ENCODE measurements around the gene HS3ST5. TPM values are rescaled to one million over a fixed set of nuclear protein-coding genes. Genes with fewer than 3 reads are reported as not detected.

HS3ST5 gene
- total RNA-seq, 1 experiment from 2014 or later, result 0.29 TPM

GRCh38 chr6:114346451-114346850 lies 3.6 kb upstream of the HS3ST5 start:
- Mint-ChIP-seq H3K27me3 (ENCODE audit: insufficient read depth, unreplicated experiment) (peaks cover 5% of the 10 kb centered on the region), H3K4me1 (ENCODE audit: low read depth, unreplicated experiment) (no peaks in the 10 kb centered on the region), H3K4me3 (ENCODE audit: unreplicated experiment) (no peak overlapping the region), H3K36me3 (ENCODE audit: insufficient read depth, unreplicated experiment) (no peaks in the 10 kb centered on the region), H3K9me3 (ENCODE audit: unreplicated experiment) (no peaks in the 10 kb centered on the region), H3K27ac (ENCODE audit: unreplicated experiment) (no peak overlapping the region)
- Histone ChIP-seq H3K27me3 (replicated peaks; ENCODE audit: control insufficient read depth, insufficient read depth, low read length) (no peaks in the 10 kb centered on the region), H3K4me1 (0 out of 2 replicates have a peak, but pooled peaks cover 4% of the 10 kb centered on the region), H3K36me3 (ENCODE audit: control insufficient read depth, insufficient read depth, low read length) (no peaks in the 10 kb centered on the region), H3K4me3 (ENCODE audit: low read depth, low read length) (no peak overlapping the region), H3K9me3 (no peaks in the 10 kb centered on the region)
- TF ChIP-seq, protein P1, sequence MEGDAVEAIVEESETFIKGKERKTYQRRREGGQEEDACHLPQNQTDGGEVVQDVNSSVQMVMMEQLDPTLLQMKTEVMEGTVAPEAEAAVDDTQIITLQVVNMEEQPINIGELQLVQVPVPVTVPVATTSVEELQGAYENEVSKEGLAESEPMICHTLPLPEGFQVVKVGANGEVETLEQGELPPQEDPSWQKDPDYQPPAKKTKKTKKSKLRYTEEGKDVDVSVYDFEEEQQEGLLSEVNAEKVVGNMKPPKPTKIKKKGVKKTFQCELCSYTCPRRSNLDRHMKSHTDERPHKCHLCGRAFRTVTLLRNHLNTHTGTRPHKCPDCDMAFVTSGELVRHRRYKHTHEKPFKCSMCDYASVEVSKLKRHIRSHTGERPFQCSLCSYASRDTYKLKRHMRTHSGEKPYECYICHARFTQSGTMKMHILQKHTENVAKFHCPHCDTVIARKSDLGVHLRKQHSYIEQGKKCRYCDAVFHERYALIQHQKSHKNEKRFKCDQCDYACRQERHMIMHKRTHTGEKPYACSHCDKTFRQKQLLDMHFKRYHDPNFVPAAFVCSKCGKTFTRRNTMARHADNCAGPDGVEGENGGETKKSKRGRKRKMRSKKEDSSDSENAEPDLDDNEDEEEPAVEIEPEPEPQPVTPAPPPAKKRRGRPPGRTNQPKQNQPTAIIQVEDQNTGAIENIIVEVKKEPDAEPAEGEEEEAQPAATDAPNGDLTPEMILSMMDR (IDR thresholded peaks at IDR 0.05; ENCODE audit: insufficient read depth in 1 of 2, low read depth in 1 of 2, low read length in 1 of 2, severe bottlenecking in 1 of 2, unreplicated experiment in 1 of 2), result no peak
- intact Hi-C loops (cut with micrococcal nuclease; ENCODE audit: unreplicated experiment), result no loop called here
- no TSS peak for BruUV-seq (replicated peaks)
- CTCF ChIA-PET, result no interaction called here
- POLR2A ChIA-PET, result no interaction called here
- no peak for DNase-seq

GRCh38 chr6:114344971-114345275 lies 2.1 kb upstream of the HS3ST5 start:
- POLR2A ChIA-PET, result no interaction called here
- Histone ChIP-seq H3K9me3 (no peaks in the 10 kb centered on the region), H3K4me1 (0 out of 2 replicates have a peak, but pooled peaks cover 4% of the 10 kb centered on the region), H3K27me3 (replicated peaks; ENCODE audit: control insufficient read depth, insufficient read depth, low read length) (no peaks in the 10 kb centered on the region), H3K4me3 (ENCODE audit: low read depth, low read length) (no peak overlapping the region), H3K36me3 (ENCODE audit: control insufficient read depth, insufficient read depth, low read length) (no peaks in the 10 kb centered on the region)
- no peak overlapping the region for H3K4me3 Mint-ChIP-seq (ENCODE audit: unreplicated experiment)
- intact Hi-C loops (cut with micrococcal nuclease; ENCODE audit: unreplicated experiment), result loop anchor here (5.0 kb wide), 4 partner anchors 167 to 402 kb away; no protein-coding TSS in a partner anchor
- CTCF ChIA-PET, result no interaction called here
- DNase-seq, result no peak
- no peaks in the 10 kb centered on the region for H3K36me3 Mint-ChIP-seq (ENCODE audit: insufficient read depth, unreplicated experiment)
- no peaks in the 10 kb centered on the region for H3K9me3 Mint-ChIP-seq (ENCODE audit: unreplicated experiment)
- H3K27ac Mint-ChIP-seq (ENCODE audit: unreplicated experiment), result no peak overlapping the region
- no peaks in the 10 kb centered on the region for H3K4me1 Mint-ChIP-seq (ENCODE audit: low read depth, unreplicated experiment)
- BruUV-seq (replicated peaks), result no TSS peak
- TF ChIP-seq, protein P1 (IDR thresholded peaks at IDR 0.05; ENCODE audit: insufficient read depth in 1 of 2, low read depth in 1 of 2, low read length in 1 of 2, severe bottlenecking in 1 of 2, unreplicated experiment in 1 of 2), result no peak
- H3K27me3 Mint-ChIP-seq (ENCODE audit: insufficient read depth, unreplicated experiment), result peaks cover 9% of the 10 kb centered on the region

DNA sequence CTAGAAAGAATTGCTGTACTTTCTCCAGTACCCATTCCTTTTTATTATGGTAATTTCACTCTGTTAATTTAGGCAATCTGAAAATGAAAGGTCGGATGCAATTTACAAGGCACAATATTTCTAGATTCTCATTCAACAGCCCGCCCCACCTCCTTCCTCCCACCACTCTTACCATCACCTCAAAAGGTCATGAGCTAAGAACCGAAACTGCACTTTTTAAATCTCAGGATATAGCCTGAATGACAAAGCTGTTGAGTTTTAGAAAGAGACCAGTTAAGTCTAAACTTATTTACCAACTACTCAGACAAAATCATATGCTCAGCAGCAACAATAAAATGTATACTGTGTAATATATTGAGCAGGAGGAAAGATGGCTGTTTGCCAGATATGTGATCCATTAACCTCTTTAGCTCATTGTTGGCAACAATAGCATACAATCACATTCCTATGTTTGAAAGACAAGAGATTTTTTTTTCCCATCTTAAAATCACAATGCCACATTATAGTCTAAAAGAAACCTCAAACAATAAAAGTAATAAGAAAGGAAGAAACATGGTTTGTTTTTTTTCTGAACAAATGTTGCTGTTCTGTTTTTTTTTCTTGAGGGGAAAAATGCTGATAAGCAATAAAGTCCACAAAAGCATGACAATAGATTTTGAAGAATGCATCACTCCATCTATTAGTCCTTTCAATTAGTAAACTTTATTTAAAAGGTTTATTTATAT lies 1.6 kb upstream of the HS3ST5 start:
- Histone ChIP-seq H3K27me3 (replicated peaks; ENCODE audit: control insufficient read depth, insufficient read depth, low read length) (no peaks in the 10 kb centered on the region), H3K4me3 (ENCODE audit: low read depth, low read length) (no peak overlapping the region), H3K9me3 (no peaks in the 10 kb centered on the region), H3K4me1 (0 out of 2 replicates have a peak, but pooled peaks cover 4% of the 10 kb centered on the region), H3K36me3 (ENCODE audit: control insufficient read depth, insufficient read depth, low read length) (no peaks in the 10 kb centered on the region)
- Mint-ChIP-seq H3K36me3 (ENCODE audit: insufficient read depth, unreplicated experiment) (no peaks in the 10 kb centered on the region), H3K4me3 (ENCODE audit: unreplicated experiment) (no peak overlapping the region), H3K4me1 (ENCODE audit: low read depth, unreplicated experiment) (no peaks in the 10 kb centered on the region), H3K9me3 (ENCODE audit: unreplicated experiment) (no peaks in the 10 kb centered on the region), H3K27me3 (ENCODE audit: insufficient read depth, unreplicated experiment) (peaks cover 9% of the 10 kb centered on the region), H3K27ac (ENCODE audit: unreplicated experiment) (no peak overlapping the region)
- no peak for DNase-seq
- no TSS peak for BruUV-seq (replicated peaks)
- TF ChIP-seq, protein P1 (IDR thresholded peaks at IDR 0.05; ENCODE audit: insufficient read depth in 1 of 2, low read depth in 1 of 2, low read length in 1 of 2, severe bottlenecking in 1 of 2, unreplicated experiment in 1 of 2), result no peak
- ChIA-PET POLR2A (no interaction called here), CTCF (no interaction called here)
- intact Hi-C loops (cut with micrococcal nuclease; ENCODE audit: unreplicated experiment), result loop anchor here (5.0 kb wide), 4 partner anchors 168 to 403 kb away; no protein-coding TSS in a partner anchor
